Stomach smooth muscle (tissue), 2 donors: ENCODE measurements around the gene ECI1.

Source experiments
- H3K27ac ChIP-seq: one replicate; pipeline ENCODE4 v1.7.0; 2013; ENCODE audit warnings: mild to moderate bottlenecking, low read length, inconsistent platforms
- H3K27me3 ChIP-seq, 2 donors: one replicate each; pipeline ENCODE4 v1.7.0; 2013; ENCODE audit warnings: low read length in 2 of 2; ENCODE audit not compliant: insufficient read depth in 2 of 2, control insufficient read depth in 1 of 2
- H3K36me3 ChIP-seq, 2 donors: one replicate each; pipeline ENCODE4 v1.7.0; 2013; ENCODE audit warnings: low read length in 2 of 2; ENCODE audit not compliant: control insufficient read depth in 2 of 2, insufficient read depth in 2 of 2
- H3K4me1 ChIP-seq: one replicate; pipeline ENCODE4 v1.7.0; 2013; ENCODE audit warnings: low read length; ENCODE audit not compliant: control insufficient read depth, insufficient read depth
- H3K4me3 ChIP-seq, 2 donors: one replicate each; pipeline ENCODE4 v1.7.0; 2013; ENCODE audit warnings: low read length in 2 of 2
- H3K9ac ChIP-seq, 2 donors: one replicate each; pipeline ENCODE4 v1.7.0; 2013; ENCODE audit warnings: low read length in 2 of 2, mild to moderate bottlenecking in 1 of 2
- H3K9me3 ChIP-seq, 2 donors: one replicate each; pipeline ENCODE4 v1.7.0; 2013; ENCODE audit warnings: low read length in 2 of 2; ENCODE audit not compliant: control insufficient read depth in 2 of 2
- donor health status: healthy.
- donor health status: Pancreatic carcinoma.

Gene ECI1

GRCh38 chr16:2238150-2238837 is 13.1 kb downstream of the ECI1 start:
- H3K9me3 ChIP-seq = no peaks in the 10 kb centered on the region
- no peak overlapping the region for H3K27ac ChIP-seq
- H3K9ac ChIP-seq = no peak overlapping the region
- peaks cover 21% of the 10 kb centered on the region for H3K4me1 ChIP-seq
- H3K4me3 ChIP-seq = no peak overlapping the region
- peaks cover 16 to 31% of the 10 kb centered on the region in 2 donors for H3K27me3 ChIP-seq
- peaks cover 23 to 29% of the 10 kb centered on the region in 2 donors for H3K36me3 ChIP-seq

- H3K36me3 ChIP-seq = peaks cover 28 to 32% of the 10 kb centered on the region in 2 donors
- H3K27me3 ChIP-seq = peaks cover 20 to 31% of the 10 kb centered on the region in 2 donors
Measured at GRCh38 chr16:2237493-2238149, 13.8 kb downstream of the ECI1 start.

GRCh38 chr16:2237102-2237482 is 14.3 kb downstream of the ECI1 start:
- Histone ChIP-seq H3K4me3 (peak overlapping the region in 1 of 2 donors; percentile 35), H3K36me3 (peaks cover 27 to 30% of the 10 kb centered on the region in 2 donors), H3K27me3 (peaks cover 20 to 31% of the 10 kb centered on the region in 2 donors), H3K9me3 (no peaks in the 10 kb centered on the region), H3K27ac (no peak overlapping the region), H3K9ac (no peak overlapping the region), H3K4me1 (peaks cover 21% of the 10 kb centered on the region)

More at GRCh38 chr16:2237493-2238149, 13.8 kb downstream of the ECI1 start:
- Histone ChIP-seq H3K9ac (no peak overlapping the region), H3K4me3 (no peak overlapping the region), H3K4me1 (peaks cover 21% of the 10 kb centered on the region), H3K27ac (no peak overlapping the region), H3K9me3 (no peaks in the 10 kb centered on the region)

GRCh38 chr16:2236337-2237101 is 14.9 kb downstream of the ECI1 start, which contains the start of gene DNASE1L2:
Gene DNASE1L2, plus strand, starts transcription at chr16:2236444. Its CDS starts 373 bp downstream, at chr16:2236817.
- Histone ChIP-seq H3K9ac (no peak within 1 kb of the TSS), H3K36me3 (peaks cover 33 to 36% of the 10 kb centered on the region in 2 donors), H3K27me3 (peaks cover 22 to 31% of the 10 kb centered on the region in 2 donors)

GRCh38 chr16:2235695-2236336 is 15.6 kb downstream of the ECI1 start:
- Histone ChIP-seq H3K4me3 (no peak overlapping the region), H3K27me3 (peaks cover 22 to 31% of the 10 kb centered on the region in 2 donors), H3K9me3 (no peaks in the 10 kb centered on the region)

More at GRCh38 chr16:2236337-2237101, 14.9 kb downstream of the ECI1 start, which contains the start of gene DNASE1L2:
- H3K4me1 ChIP-seq = peaks cover 21% of the 10 kb centered on the region
- no peaks in the 10 kb centered on the region for H3K9me3 ChIP-seq
- H3K4me3 ChIP-seq = peak within 1 kb of the TSS in 1 of 2 donors; percentile 63
- H3K27ac ChIP-seq = no peak within 1 kb of the TSS

GRCh38 chr16:2235234-2235651 is 16.1 kb downstream of the ECI1 start:
- peaks cover 38 to 39% of the 10 kb centered on the region in 2 donors for H3K36me3 ChIP-seq
- H3K9ac ChIP-seq = no peak overlapping the region
- peaks cover 21% of the 10 kb centered on the region for H3K4me1 ChIP-seq
- H3K9me3 ChIP-seq = no peaks in the 10 kb centered on the region
- H3K4me3 ChIP-seq = no peak overlapping the region
- no peak overlapping the region for H3K27ac ChIP-seq
- peaks cover 22 to 31% of the 10 kb centered on the region in 2 donors for H3K27me3 ChIP-seq

More at GRCh38 chr16:2235695-2236336, 15.6 kb downstream of the ECI1 start:
- Histone ChIP-seq H3K4me1 (peaks cover 21% of the 10 kb centered on the region), H3K9ac (no peak overlapping the region), H3K27ac (no peak overlapping the region), H3K36me3 (peaks cover 38 to 39% of the 10 kb centered on the region in 2 donors)

GRCh38 chr16:2234813-2235170 is 16.6 kb downstream of the ECI1 start:
- peaks cover 41 to 42% of the 10 kb centered on the region in 2 donors for H3K36me3 ChIP-seq

GRCh38 chr16:2233872-2234812 is 17.2 kb downstream of the ECI1 start:
- Histone ChIP-seq H3K4me1 (peaks cover 21% of the 10 kb centered on the region), H3K9me3 (no peaks in the 10 kb centered on the region), H3K36me3 (peaks cover 47% of the 10 kb centered on the region in 2 donors), H3K4me3 (no peak overlapping the region), H3K27ac (no peak overlapping the region), H3K27me3 (peaks cover 22 to 31% of the 10 kb centered on the region in 2 donors), H3K9ac (no peak overlapping the region)

More at GRCh38 chr16:2234813-2235170, 16.6 kb downstream of the ECI1 start:
- Histone ChIP-seq H3K27me3 (peaks cover 22 to 31% of the 10 kb centered on the region in 2 donors), H3K4me1 (peaks cover 21% of the 10 kb centered on the region), H3K9ac (no peak overlapping the region), H3K4me3 (no peak overlapping the region), H3K9me3 (no peaks in the 10 kb centered on the region), H3K27ac (no peak overlapping the region)

- peaks cover 23% of the 10 kb centered on the region for H3K4me1 ChIP-seq
- H3K36me3 ChIP-seq = peaks cover 53 to 54% of the 10 kb centered on the region in 2 donors
- peaks cover 22 to 31% of the 10 kb centered on the region in 2 donors for H3K27me3 ChIP-seq
- no peaks in the 10 kb centered on the region for H3K9me3 ChIP-seq
- no peak overlapping the region for H3K4me3 ChIP-seq
- H3K9ac ChIP-seq = no peak overlapping the region
- H3K27ac ChIP-seq = no peak overlapping the region
Measured at GRCh38 chr16:2233046-2233775, 18.2 kb downstream of the ECI1 start.
